HUES64 (cell line): ENCODE data around the gene NT5C.
A peak's percentile ranks its signal among the peaks of the same experiment; 100 is the strongest.

ENCODE experiments used
- H3K27ac ChIP-seq: 2 replicates; pipeline ENCODE4 v1.7.0; 2013; ENCODE audit warnings: low read depth, low read length, inconsistent platforms
- H3K27me3 ChIP-seq: 2 replicates; pipeline ENCODE4 v1.6.1; 2013; ENCODE audit warnings: mild to moderate bottlenecking, low read length; ENCODE audit not compliant: insufficient read depth
- H3K36me3 ChIP-seq: 2 replicates; pipeline ENCODE4 v1.6.1; 2013; ENCODE audit warnings: mild to moderate bottlenecking, low read length; ENCODE audit not compliant: insufficient read depth
- H3K4me1 ChIP-seq: 2 replicates; pipeline ENCODE4 v1.6.1; 2013; ENCODE audit warnings: mild to moderate bottlenecking, low read length, moderate library complexity; ENCODE audit not compliant: insufficient read depth
- H3K4me3 ChIP-seq: 2 replicates; pipeline ENCODE4 v1.5.1; 2013; ENCODE audit warnings: mild to moderate bottlenecking, low read length, moderate library complexity
- H3K9ac ChIP-seq: 2 replicates; pipeline ENCODE4 v1.6.1; 2013; ENCODE audit warnings: mild to moderate bottlenecking, low read depth, low read length
- H3K9me3 ChIP-seq: 2 replicates; pipeline ENCODE4 v1.6.1; 2013; ENCODE audit warnings: low read depth, low read length; ENCODE audit not compliant: insufficient read depth
- WGBS: fragments of 150-250, 120-280 bp; methylation state at CpG from one replicate; pipeline ENCODE4 v1.1.7; 2013; ENCODE audit warnings: missing lambda C conversion rate; 5-methylcytosine and 5-hydroxymethylcytosine counted together

Gene NT5C

DNA sequence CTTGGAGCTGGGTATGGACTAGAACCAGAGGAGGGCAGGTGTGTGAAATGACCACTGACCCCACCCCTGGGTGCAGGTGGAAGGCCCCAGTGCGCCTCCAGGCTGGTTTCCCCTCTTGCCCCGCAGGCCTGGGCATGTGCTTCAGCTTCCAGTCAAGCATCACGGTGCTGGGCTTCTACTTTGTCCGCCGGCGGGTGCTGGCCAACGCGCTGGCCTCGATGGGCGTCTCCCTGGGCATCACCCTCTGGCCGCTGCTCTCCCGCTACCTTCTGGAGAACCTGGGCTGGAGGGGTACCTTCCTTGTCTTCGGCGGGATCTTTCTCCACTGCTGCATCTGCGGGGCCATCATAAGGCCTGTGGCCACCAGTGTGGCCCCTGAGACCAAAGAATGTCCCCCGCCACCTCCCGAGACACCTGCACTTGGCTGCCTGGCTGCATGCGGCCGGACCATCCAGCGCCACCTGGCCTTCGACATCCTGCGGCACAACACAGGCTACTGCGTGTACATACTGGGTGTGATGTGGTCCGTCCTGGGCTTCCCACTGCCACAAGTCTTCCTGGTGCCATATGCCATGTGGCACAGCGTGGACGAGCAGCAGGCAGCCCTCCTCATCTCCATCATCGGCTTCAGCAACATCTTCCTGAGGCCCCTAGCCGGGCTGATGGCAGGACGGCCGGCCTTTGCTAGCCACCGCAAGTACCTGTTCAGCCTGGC, 31.5 kb downstream of the NT5C start:
- Histone ChIP-seq H3K27ac (no peak overlapping the region), H3K36me3 (peaks cover 15% of the 10 kb centered on the region), H3K4me3 (no peak overlapping the region), H3K27me3 (no peaks in the 10 kb centered on the region), H3K4me1 (no peaks in the 10 kb centered on the region), H3K9ac (no peak overlapping the region), H3K9me3 (no peaks in the 10 kb centered on the region)
- WGBS: 96% methylated on average over 31 of the region's 31 CpGs

DNA sequence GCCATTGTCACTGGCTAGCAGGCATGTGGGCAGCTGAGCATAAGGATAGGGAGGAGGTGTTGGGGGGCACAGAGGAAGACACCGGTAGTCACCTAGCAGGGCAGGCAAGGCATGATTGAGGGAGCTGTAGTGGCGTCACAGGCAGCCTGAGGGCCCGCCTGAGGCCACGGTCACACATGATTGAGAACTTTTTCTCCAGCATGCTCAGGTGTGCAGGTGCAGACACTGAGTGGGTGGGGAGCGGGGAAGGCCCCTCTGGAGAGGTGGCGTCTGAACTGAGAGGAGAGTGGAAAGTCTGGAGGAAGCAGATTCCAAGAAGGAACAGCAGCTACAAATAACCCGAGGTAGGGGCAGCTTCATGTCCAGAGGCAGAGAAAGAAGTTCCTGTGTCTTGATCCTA, 32.7 kb downstream of the NT5C start:
- Histone ChIP-seq H3K36me3 (peaks cover 15% of the 10 kb centered on the region), H3K9ac (no peak overlapping the region), H3K27ac (no peak overlapping the region), H3K9me3 (no peaks in the 10 kb centered on the region), H3K27me3 (no peaks in the 10 kb centered on the region), H3K4me3 (no peak overlapping the region), H3K4me1 (no peaks in the 10 kb centered on the region)
- 89% methylated on average over 7 of the region's 7 CpGs for WGBS

- H3K9ac ChIP-seq: no peak overlapping the region
- 96% methylated on average over 7 of the region's 7 CpGs for WGBS
- no peak overlapping the region for H3K4me3 ChIP-seq
- no peaks in the 10 kb centered on the region for H3K4me1 ChIP-seq
- no peak overlapping the region for H3K27ac ChIP-seq
- H3K27me3 ChIP-seq: no peaks in the 10 kb centered on the region
- H3K9me3 ChIP-seq: no peaks in the 10 kb centered on the region
- peaks cover 15% of the 10 kb centered on the region for H3K36me3 ChIP-seq
These were observed 33.7 kb downstream of the NT5C start for GRCh38 chr17:75097865-75098264.

DNA sequence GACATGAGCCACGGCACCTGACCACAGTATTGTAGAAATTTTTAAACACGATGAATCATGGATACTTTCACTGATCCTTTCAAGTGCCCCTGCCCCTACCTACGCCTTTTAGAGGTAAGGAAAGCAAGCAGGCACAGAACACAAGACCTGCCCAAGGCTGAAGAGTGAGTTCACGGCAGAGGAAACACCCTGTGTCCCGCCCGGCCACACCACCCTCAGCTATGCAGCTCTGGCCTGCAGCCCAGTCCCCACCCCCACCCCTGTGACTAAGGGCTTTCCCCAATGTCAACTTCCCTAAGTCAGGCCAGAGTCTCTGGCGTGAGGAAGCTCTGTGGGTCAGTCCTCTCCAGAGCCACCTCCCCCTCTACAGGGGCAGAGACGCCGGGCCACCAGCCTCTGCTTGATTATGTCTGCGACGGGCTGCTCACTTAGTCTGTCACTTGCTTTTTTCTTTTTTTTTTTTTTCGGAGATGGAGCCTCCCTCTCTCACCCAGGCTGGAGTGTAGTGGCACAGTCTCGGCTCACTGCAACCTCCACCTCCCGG, 35.4 kb downstream of the NT5C start:
- Histone ChIP-seq H3K9me3 (no peaks in the 10 kb centered on the region), H3K4me3 (no peak overlapping the region), H3K9ac (no peak overlapping the region), H3K27me3 (no peaks in the 10 kb centered on the region), H3K4me1 (peaks cover 6% of the 10 kb centered on the region; the same call in 1 of the 2 replicates), H3K36me3 (peaks cover 15% of the 10 kb centered on the region), H3K27ac (peak overlapping the region; percentile 35; the same call in 1 of the 2 replicates)
- 75% methylated on average over 14 of the region's 14 CpGs for whole genome bisulfite sequencing

- Histone ChIP-seq H3K27ac (no peak overlapping the region), H3K9me3 (no peaks in the 10 kb centered on the region), H3K4me1 (peaks cover 10% of the 10 kb centered on the region; the same call in 1 of the 2 replicates), H3K36me3 (peaks cover 7% of the 10 kb centered on the region; the same call in 1 of the 2 replicates), H3K27me3 (no peaks in the 10 kb centered on the region), H3K4me3 (no peak overlapping the region), H3K9ac (no peak overlapping the region)
- 83% methylated on average over 16 of the region's 16 CpGs for WGBS
These were observed 36.6 kb downstream of the NT5C start for GRCh38 chr17:75094871-75095399.

- no peak overlapping the region for H3K9ac ChIP-seq
- no peaks in the 10 kb centered on the region for H3K27me3 ChIP-seq
- peaks cover 16% of the 10 kb centered on the region for H3K4me1 ChIP-seq
- 95% methylated on average over 18 of the region's 18 CpGs for WGBS
- 0 out of 2 replicates have a peak, but pooled peaks cover under 1% of the 10 kb centered on the region for H3K36me3 ChIP-seq
- H3K27ac ChIP-seq: no peak overlapping the region
- no peak overlapping the region for H3K4me3 ChIP-seq
- no peaks in the 10 kb centered on the region for H3K9me3 ChIP-seq
These were observed 37.9 kb downstream of the NT5C start for GRCh38 chr17:75093548-75094158.

DNA sequence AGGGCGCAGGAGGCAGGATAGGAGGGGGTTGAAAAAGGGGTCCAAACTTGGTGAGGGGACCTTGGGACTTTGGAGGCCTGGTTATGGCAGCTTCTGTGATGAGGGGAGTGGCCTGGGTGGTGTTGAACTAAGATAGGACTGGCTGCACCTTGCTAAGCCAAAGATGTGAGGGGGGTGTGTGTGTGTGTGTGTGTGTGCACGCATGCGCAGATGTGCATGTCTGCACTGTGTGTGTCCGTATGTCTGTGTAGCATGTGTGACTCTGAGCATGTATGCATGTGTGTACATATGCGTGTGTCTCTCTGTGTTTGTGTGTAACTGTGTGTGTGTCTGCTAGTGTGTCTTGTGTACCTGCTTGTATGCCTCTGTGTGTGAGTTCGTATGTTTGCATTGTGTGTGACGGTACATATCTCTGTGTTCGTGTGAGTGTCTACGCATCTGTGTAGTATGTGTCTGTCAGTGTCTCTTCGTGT, 39.7 kb downstream of the NT5C start:
- Histone ChIP-seq H3K9me3 (no peaks in the 10 kb centered on the region), H3K9ac (no peak overlapping the region), H3K27me3 (no peaks in the 10 kb centered on the region), H3K27ac (no peak overlapping the region), H3K4me3 (no peak overlapping the region), H3K36me3 (no peaks in the 10 kb centered on the region), H3K4me1 (peaks cover 21% of the 10 kb centered on the region)
- 84% methylated on average over 10 of the region's 10 CpGs for WGBS

DNA sequence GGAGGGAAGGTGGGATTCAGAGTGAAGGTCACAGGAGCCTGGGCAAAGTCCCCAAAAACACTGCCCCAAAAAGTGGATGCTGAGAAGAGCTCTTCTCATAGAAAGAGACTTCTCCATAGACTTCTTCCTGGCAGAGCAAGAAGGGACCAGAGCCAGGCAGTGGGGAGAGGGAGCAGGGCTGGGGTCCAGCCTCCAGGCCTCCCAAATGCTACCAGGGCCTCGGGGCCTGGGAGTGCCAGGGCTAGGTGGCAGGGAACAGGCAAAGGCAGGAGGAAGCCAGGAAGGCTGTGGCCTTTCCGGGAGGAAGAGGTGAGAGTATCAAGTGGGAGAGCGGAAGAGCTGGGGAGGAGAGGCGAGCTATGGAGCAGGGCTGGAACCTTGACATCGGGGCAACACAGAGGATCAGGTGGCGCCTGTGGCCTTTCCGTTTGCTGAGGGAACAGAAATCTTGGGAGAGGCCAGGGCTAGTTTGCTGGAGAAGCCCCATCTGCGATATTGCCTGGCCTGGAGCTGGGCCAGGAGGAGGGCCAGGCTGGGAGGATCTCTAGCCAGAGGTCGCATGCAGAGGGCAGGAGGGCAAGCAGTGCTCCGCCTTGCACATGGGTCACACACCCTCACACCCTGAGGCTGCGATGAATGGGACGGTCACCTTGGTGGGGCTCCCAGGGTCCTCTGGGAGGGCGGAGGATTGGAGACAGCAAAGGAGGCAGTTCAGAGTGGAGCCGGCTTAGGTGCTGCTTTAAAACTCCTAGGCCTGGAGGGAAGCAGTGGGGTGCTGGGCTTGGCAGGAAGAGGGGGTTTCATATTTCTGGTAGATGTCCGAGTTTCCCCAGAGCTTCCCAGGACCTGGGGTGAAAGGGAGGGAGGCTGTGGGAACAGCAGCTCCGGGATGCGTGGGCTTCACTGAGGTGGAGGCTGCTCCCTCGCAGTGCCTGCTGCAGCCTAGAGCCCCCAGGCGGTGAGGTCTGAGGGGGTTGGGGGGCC, 40.4 kb downstream of the NT5C start:
- Histone ChIP-seq H3K27ac (peak overlapping the region; percentile 51), H3K9ac (peak overlapping the region; percentile 43; the same call in 1 of the 2 replicates), H3K27me3 (no peaks in the 10 kb centered on the region), H3K9me3 (no peaks in the 10 kb centered on the region), H3K4me3 (no peak overlapping the region), H3K36me3 (no peaks in the 10 kb centered on the region), H3K4me1 (peaks cover 21% of the 10 kb centered on the region)
- WGBS: 70% methylated on average over 19 of the region's 19 CpGs

DNA sequence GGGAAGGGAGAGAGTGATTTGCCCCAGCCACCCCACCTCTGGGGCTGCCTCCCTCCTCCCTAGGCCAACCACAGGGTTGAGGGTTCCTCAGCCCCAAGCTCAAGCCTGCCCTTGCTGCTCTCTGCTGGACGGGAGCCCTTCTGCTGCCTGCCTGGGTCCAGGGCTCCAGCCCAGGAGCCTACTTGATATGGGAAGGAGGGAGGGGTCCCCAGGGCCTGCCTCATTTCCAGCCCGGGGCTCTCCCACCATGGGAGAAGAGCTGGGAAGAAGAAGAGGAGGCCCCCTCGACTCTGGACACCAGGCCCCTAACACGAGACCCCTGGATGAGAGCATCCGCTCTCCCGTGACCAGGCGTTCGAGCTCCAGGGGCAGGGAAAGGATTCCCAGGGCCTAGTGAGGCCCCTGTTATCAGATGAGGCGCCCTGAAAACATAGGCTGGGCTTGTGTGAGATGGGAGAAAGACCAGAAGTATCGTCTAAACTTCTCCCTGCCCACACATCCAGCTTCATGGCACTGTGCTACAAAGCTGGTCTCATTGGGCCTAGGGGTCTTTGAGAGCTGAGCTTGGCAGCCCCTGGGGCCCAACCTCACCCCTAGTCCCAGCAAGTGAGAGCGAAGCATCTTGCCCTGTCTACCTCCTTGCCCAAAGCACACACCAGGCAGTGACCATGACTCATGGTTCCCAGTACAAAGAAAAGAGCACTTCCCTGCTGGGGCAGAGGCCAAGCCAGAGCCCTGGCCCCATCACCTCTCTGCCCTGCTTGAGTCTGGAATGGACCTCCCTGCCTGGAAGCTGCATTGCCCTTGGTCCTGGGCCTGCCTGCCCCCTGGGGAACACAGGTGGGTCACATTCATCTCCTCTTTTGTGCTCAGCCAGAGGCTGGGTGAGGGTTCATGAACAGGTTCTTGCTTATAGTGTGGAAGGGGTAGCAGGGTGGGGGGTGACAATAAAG, 42.8 kb downstream of the NT5C start:
- H3K27me3 ChIP-seq: no peaks in the 10 kb centered on the region
- H3K4me3 ChIP-seq: peak overlapping the region; percentile 84
- peak overlapping the region; percentile 97 for H3K27ac ChIP-seq
- H3K9ac ChIP-seq: peak overlapping the region; percentile 90
- no peaks in the 10 kb centered on the region for H3K36me3 ChIP-seq
- H3K9me3 ChIP-seq: no peaks in the 10 kb centered on the region
- H3K4me1 ChIP-seq: peaks cover 21% of the 10 kb centered on the region
- WGBS: 65% methylated on average over 11 of the region's 11 CpGs
